ENCODE results near the gene ADAD1. TPM values are rescaled to one million over a fixed set of nuclear protein-coding genes. Genes with fewer than 3 reads are reported as not detected.

Gene ADAD1
- total RNA-seq, 4 donors from 2014 or later = not detected

- Histone ChIP-seq H3K27me3 (no peaks in the 10 kb centered on the region), H3K27ac (no peak overlapping the region), H3K36me3 (no peaks in the 10 kb centered on the region), H3K4me3 (no peak overlapping the region), H3K4me1 (no peaks in the 10 kb centered on the region), H3K9me3 (no peaks in the 10 kb centered on the region)
- in situ Hi-C loops (cut with MboI; ENCODE audit: low pct_ligation_motif_present in 1 of 4, low pct_unique_long_range_greater_than_20kb in 1 of 4, low sequenced_read_pairs in 3 of 4) = no loop called here
- no peak for TF ChIP-seq POLR2A (IDR thresholded peaks at IDR 0.05)
- TF ChIP-seq EP300 (IDR thresholded peaks at IDR 0.05; ENCODE audit: low read depth) = no peak
- no peak for TF ChIP-seq POLR2AphosphoS5 (IDR thresholded peaks at IDR 0.05)
- no peak for TF ChIP-seq CTCF (IDR thresholded peaks at IDR 0.05)
- DNase-seq = no peak
- intact Hi-C loops (cut with DNase I; ENCODE audit: low total_unique reads) = no loop called here
- 39 to 60% methylated on average over 3 to 4 of the region's 4 CpGs for WGBS, 2 donors (ENCODE audit: low coverage in 1 of 2)
Observed at GRCh38 chr4:122383341-122383740, 4.5 kb downstream of the ADAD1 start.

- Histone ChIP-seq H3K4me3 (no peak overlapping the region), H3K36me3 (no peaks in the 10 kb centered on the region), H3K9me3 (no peaks in the 10 kb centered on the region), H3K27me3 (no peaks in the 10 kb centered on the region), H3K4me1 (no peaks in the 10 kb centered on the region), H3K27ac (no peak overlapping the region)
- in situ Hi-C loops (cut with MboI; ENCODE audit: low pct_ligation_motif_present in 1 of 4, low pct_unique_long_range_greater_than_20kb in 1 of 4, low sequenced_read_pairs in 3 of 4) = no loop called here
- WGBS, 2 donors (ENCODE audit: low coverage in 1 of 2) = 31 to 36% methylated on average over 2 of the region's 2 CpGs
- TF ChIP-seq EP300 (IDR thresholded peaks at IDR 0.05; ENCODE audit: low read depth) (no peak), CTCF (IDR thresholded peaks at IDR 0.05) (no peak), POLR2AphosphoS5 (IDR thresholded peaks at IDR 0.05) (no peak), POLR2A (IDR thresholded peaks at IDR 0.05) (no peak)
- intact Hi-C loops (cut with DNase I; ENCODE audit: low total_unique reads) = no loop called here
- no peak for DNase-seq
Observed at GRCh38 chr4:122384245-122384644, 5.4 kb downstream of the ADAD1 start.

- Histone ChIP-seq H3K4me3 (no peak overlapping the region), H3K36me3 (no peaks in the 10 kb centered on the region), H3K27me3 (no peaks in the 10 kb centered on the region), H3K27ac (no peak overlapping the region), H3K4me1 (no peaks in the 10 kb centered on the region), H3K9me3 (no peaks in the 10 kb centered on the region)
- no peak for TF ChIP-seq POLR2A (IDR thresholded peaks at IDR 0.05)
- TF ChIP-seq POLR2AphosphoS5 (IDR thresholded peaks at IDR 0.05) = no peak
- no peak for TF ChIP-seq CTCF (IDR thresholded peaks at IDR 0.05)
- no peak for TF ChIP-seq EP300 (IDR thresholded peaks at IDR 0.05; ENCODE audit: low read depth)
- intact Hi-C loops (cut with DNase I; ENCODE audit: low total_unique reads) = no loop called here
- in situ Hi-C loops (cut with MboI; ENCODE audit: low pct_ligation_motif_present in 1 of 4, low pct_unique_long_range_greater_than_20kb in 1 of 4, low sequenced_read_pairs in 3 of 4) = no loop called here
- 46% methylated on average over 1 of the region's 1 CpG for WGBS, 2 donors (ENCODE audit: low coverage in 1 of 2)
- no peak for DNase-seq
Observed at GRCh38 chr4:122393276-122393675, 14.5 kb downstream of the ADAD1 start.

- no peak for TF ChIP-seq CTCF (IDR thresholded peaks at IDR 0.05)
- no peak for TF ChIP-seq POLR2A (IDR thresholded peaks at IDR 0.05)
- no peak for TF ChIP-seq EP300 (IDR thresholded peaks at IDR 0.05; ENCODE audit: low read depth)
- no peak for TF ChIP-seq POLR2AphosphoS5 (IDR thresholded peaks at IDR 0.05)
- 61% methylated on average over 3 of the region's 3 CpGs; no CpG with 5 or more reads in 1 of the 2 donors for WGBS, 2 donors (ENCODE audit: low coverage in 1 of 2)
- Histone ChIP-seq H3K4me1 (no peaks in the 10 kb centered on the region), H3K4me3 (no peak overlapping the region), H3K36me3 (no peaks in the 10 kb centered on the region), H3K27ac (no peak overlapping the region), H3K9me3 (no peaks in the 10 kb centered on the region), H3K27me3 (no peaks in the 10 kb centered on the region)
- in situ Hi-C loops (cut with MboI; ENCODE audit: low pct_ligation_motif_present in 1 of 4, low pct_unique_long_range_greater_than_20kb in 1 of 4, low sequenced_read_pairs in 3 of 4) = no loop called here
- DNase-seq = no peak
- intact Hi-C loops (cut with DNase I; ENCODE audit: low total_unique reads) = no loop called here
Observed at GRCh38 chr4:122403861-122404260, 25.1 kb downstream of the ADAD1 start.
